HepG2 (cell line): Measurements from ENCODE around the gene SMAD3. TPM values are rescaled to one million over a fixed set of nuclear protein-coding genes. Genes with fewer than 3 reads are reported as not detected.

ENCODE experiments used
- ARID4A ChIP-seq: sonication (generic); formaldehyde crosslinking; IDR thresholded peaks from 2 replicates; pipeline ENCODE4 v1.5.0; 2020; ENCODE audit warnings: mild to moderate bottlenecking, missing genetic modification reagents, borderline replicate concordance
- GMEB2 ChIP-seq: IDR thresholded peaks from 2 replicates; pipeline ENCODE4 v1.6.1; 2016; ENCODE audit warnings: missing biosample characterization, missing genetic modification reagents, low read depth
- GTF3A ChIP-seq: sonication (generic); formaldehyde crosslinking; conservative IDR thresholded peaks from 2 replicates; pipeline ENCODE4 v1.4.0; 2020; ENCODE audit warnings: mild to moderate bottlenecking, missing genetic modification reagents
- HNRNPH1 ChIP-seq: fragments of 200-400 bp; formaldehyde crosslinking; optimal IDR thresholded peaks from 2 replicates; pipeline ENCODE3; 2017; ENCODE audit warnings: mild to moderate bottlenecking, low read depth, low read length
- HOXA3 ChIP-seq: sonication (generic); formaldehyde crosslinking; IDR thresholded peaks from 2 replicates; pipeline ENCODE4 v1.5.0; 2020; ENCODE audit warnings: missing genetic modification reagents
- ISL2 ChIP-seq: sonication (generic); formaldehyde crosslinking; IDR thresholded peaks from 2 replicates; pipeline ENCODE4 v1.5.0; 2020; ENCODE audit warnings: missing genetic modification reagents
- JUND ChIP-seq: sonication (generic); formaldehyde crosslinking; IDR thresholded peaks from 2 replicates; pipeline ENCODE4 v1.8.0; 2022; ENCODE audit warnings: mild to moderate bottlenecking, missing genetic modification reagents
- MXD1 ChIP-seq: sonication (generic); formaldehyde crosslinking; IDR thresholded peaks from 2 replicates; pipeline ENCODE4 v1.4.0; 2020; ENCODE audit warnings: mild to moderate bottlenecking, missing genetic modification reagents
- STAG1 ChIP-seq: sonication (generic); formaldehyde crosslinking; IDR thresholded peaks from 2 replicates; pipeline ENCODE4 v1.4.0; 2020; ENCODE audit warnings: missing genetic modification reagents
- TEF ChIP-seq: sonication (generic); formaldehyde crosslinking; IDR thresholded peaks from 2 replicates; pipeline ENCODE4 v1.5.0; 2020; ENCODE audit warnings: missing genetic modification reagents
- TFE3 ChIP-seq: IDR thresholded peaks from 2 replicates; pipeline ENCODE4 v1.6.1; 2016
- ZBTB42 ChIP-seq: sonication (generic); formaldehyde crosslinking; IDR thresholded peaks from 2 replicates; pipeline ENCODE4 v1.5.0; 2020; ENCODE audit warnings: mild to moderate bottlenecking, missing genetic modification reagents
- ZFP62 ChIP-seq: sonication (generic); formaldehyde crosslinking; IDR thresholded peaks from 2 replicates; pipeline ENCODE4 v1.4.0; 2020; ENCODE audit warnings: missing genetic modification reagents
- ZNF3 ChIP-seq: IDR thresholded peaks from 2 replicates; pipeline ENCODE4 v1.7.0; 2017; ENCODE audit warnings: inconsistent platforms
- ZNF605 ChIP-seq: sonication (generic); formaldehyde crosslinking; IDR thresholded peaks from 2 replicates; pipeline ENCODE4 v1.8.0; 2022; ENCODE audit warnings: mild to moderate bottlenecking, missing genetic modification reagents
- ZNF747 ChIP-seq: sonication (generic); formaldehyde crosslinking; IDR thresholded peaks from 2 replicates; pipeline ENCODE4 v1.8.1; 2023; ENCODE audit warnings: missing genetic modification reagents, mild to moderate bottlenecking, borderline replicate concordance
- ZNF766 ChIP-seq: sonication (generic); formaldehyde crosslinking; IDR thresholded peaks from 2 replicates; pipeline ENCODE4 v1.5.0; 2020; ENCODE audit warnings: missing genetic modification reagents, borderline replicate concordance
- ZUFSP ChIP-seq: sonication (generic); formaldehyde crosslinking; IDR thresholded peaks from 2 replicates; pipeline ENCODE4 v1.9.0; 2021; ENCODE audit warnings: missing genetic modification reagents, mild to moderate bottlenecking, borderline replicate concordance
- polyA plus RNA-seq, 8 experiments: library from polyadenylated mRNA; depleted of rRNA in 3 of 8; stranded (reverse) in 7 of 8; unstranded in 1 of 8; fragments of >200 nt; fragmentation: Illumina TruSeq in 4 of 8; extraction: Trizol in 4 of 8; gene quantifications; 2 replicates each; pipeline versions ENCODE4 v1.2.1 to v1.2.3, GENCODE V29; 2011 to 2016; ENCODE audit warnings: low read depth in 4 of 8, missing spikeins in 1 of 8, mixed read lengths in 1 of 8; ENCODE audit not compliant: insufficient read depth in 1 of 8
- total RNA-seq, 5 experiments: library from RNA; depleted of rRNA; stranded (reverse); fragments of >200 nt; fragmentation: Illumina TruSeq; extraction: Trizol; gene quantifications; 2 replicates each; pipeline ENCODE4 v1.2.3, GENCODE V29; 2016; ENCODE audit warnings: low read depth in 1 of 5

Gene SMAD3
- total and polyA plus RNA-seq, 2 of the 13 experiments (the other 11 are each of a cell fraction or from before 2014, with no cell fraction given): 8.6 to 56.3 TPM

GRCh38 chr15:67048281-67049279, 16.8 kb upstream of the SMAD3 start (continued):
- TF ChIP-seq STAG1 (CRISPR knock-in tag) (peak; percentile 24), ZUFSP (CRISPR knock-in tag) (no peak), GTF3A (CRISPR knock-in tag) (no peak), ZNF3 (no peak), ZNF766 (CRISPR knock-in tag) (peak; percentile 22; the same call in 1 of the 2 replicates), ZBTB42 (no peak), ARID4A (CRISPR knock-in tag) (peak; percentile 46; the same call in 1 of the 2 replicates), HNRNPH1 (no peak), JUND (CRISPR knock-in tag) (peak; percentile 86), GMEB2 (CRISPR knock-in tag) (no peak), TEF (CRISPR knock-in tag) (no peak), HOXA3 (CRISPR knock-in tag) (peak; percentile 51), ZNF747 (CRISPR knock-in tag) (peak; percentile 57; the same call in 1 of the 2 replicates), ZFP62 (CRISPR knock-in tag) (no peak), ZNF605 (CRISPR knock-in tag) (no peak), TFE3 (CRISPR knock-in tag) (peak; percentile 99), ISL2 (peak; percentile 63), MXD1 (CRISPR knock-in tag) (no peak)
